HG02798 (cell line): ENCODE data around the gene TPRG1L.
A peak's percentile ranks its signal among the peaks of the same experiment; 100 is the strongest.

Experiments
- ATAC-seq: cut with Tn5 transposase; IDR thresholded peaks from one replicate; pipeline ENCODE4 v1.9.1; 2021; ENCODE audit warnings: mild to moderate bottlenecking; ENCODE audit not compliant: unreplicated experiment, poor library complexity

TPRG1L gene

DNA sequence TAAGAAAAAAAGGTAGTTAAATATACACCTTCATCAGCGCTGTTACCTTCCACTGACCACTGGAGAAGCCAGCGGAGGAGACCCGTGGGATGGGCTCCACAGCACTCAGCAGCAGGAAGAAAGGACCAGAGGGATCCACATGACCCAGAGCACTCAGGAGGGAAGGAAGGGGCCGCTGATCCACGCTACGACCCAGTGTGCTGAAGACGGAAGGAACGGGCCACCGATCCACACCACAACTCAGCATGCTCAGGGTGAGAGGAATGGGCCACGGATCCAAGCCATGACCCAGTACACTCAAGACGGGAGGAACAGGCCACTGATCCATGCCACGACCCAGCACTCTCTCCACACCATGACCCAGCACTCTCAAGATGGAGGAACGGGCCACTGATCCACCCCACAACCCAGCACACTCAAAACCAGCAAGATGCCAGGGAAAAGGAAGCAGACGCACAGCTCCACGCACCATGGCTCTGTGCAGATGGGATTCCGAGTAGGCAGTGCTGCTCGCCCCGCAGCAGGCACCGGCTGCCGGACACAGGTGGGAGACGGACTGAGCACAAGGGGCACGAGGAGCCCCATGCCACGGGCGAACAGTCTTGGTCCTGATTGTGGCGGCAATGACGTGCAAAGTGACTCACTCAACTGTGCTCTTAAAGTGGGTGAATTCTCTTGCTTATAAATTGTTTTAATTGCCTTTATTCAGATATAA is 16.4 kb downstream of the TPRG1L start:
- no peak for ATAC-seq

DNA sequence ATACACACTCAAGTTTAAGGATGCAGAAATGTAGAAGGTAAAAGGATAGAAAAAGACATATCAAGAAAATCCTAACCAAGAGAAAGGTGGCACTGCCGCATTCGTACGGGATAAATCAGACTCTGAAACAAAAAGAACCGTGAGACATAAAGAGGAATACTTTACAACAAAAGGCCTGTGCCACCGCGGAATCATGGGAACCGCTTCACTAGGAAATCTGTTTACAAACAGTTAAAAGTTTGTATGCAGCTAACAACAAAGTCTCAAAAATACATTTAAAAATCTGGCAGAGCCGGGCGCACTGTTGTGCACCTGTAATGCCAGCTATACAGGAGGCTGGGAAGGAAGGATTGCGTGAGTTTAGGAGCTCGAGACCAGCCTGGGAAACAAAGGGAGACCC is 17.0 kb downstream of the TPRG1L start:
- no peak for ATAC-seq

DNA sequence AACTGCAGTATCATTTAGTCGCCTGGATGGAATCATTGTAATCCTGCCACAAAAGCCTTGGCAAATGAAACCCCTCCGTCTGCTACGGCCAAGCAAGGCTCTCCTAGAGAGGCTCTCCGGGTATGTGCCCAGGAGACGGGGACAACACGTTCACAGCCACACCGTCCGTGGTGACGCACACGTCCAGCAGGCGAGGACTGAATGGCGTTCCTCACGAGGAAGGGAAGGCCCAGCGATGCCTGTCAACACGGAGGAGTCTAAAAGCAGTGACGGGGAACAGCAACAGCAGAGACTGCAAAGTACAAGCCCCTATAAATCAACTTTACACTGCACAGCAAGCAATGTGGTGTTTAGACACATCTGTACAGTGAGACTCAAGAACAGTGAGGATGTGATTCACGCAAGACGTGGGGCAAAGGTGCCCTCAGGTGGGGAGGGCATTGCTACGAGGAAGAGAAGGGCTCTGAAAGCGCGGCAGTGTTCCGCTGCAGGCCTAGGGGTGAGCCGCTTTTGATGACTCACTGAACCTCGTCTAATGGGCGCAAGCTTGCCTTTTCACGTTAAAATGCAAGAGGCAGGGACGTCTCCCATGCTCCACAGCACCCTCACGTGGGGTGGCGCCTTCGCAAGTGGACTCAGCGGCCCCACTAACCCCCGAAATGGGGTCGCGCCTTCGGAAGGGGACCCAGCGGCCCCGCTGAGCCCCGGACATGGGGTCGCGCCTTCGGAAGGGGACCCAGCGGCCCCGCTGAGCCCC is 18.3 kb downstream of the TPRG1L start:
- ATAC-seq: no peak

DNA sequence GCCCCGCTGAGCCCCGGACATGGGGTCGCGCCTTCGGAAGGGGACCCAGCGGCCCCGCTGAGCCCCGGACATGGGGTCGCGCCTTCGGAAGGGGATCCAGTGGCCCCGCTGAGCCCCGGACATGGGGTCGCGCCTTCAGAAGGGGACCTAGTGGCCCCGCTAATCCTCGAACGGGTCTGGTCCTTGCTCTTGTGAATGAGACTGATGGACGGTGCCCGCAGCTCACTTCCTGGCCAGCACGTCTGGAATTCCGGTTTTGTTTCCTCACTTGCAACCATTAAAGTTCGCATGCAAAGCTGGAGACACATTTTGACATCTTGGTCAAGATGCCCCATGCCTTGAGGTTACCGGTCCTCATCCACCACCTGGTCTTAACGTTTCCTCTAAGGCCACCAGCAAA is 19.5 kb downstream of the TPRG1L start:
- ATAC-seq: no peak

DNA sequence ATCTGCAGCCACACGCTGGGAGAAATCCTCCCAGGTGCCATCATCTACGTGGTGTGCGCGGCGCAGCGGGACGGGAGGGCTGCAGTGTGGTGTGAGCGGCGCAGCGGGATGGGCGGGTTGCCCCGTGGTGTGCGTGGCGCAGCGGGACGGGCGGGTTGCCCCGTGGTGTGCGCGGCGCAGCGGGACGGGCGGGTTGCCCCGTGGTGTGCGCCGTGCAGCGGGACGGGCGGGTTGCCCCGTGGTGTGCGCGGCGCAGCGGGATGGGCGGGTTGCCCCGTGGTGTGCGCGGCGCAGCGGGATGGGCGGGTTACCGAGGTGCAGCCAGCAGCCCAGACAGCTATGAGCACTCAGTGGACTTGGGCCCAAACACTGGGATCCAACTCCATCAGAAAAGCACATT is 20.4 kb downstream of the TPRG1L start:
- no peak for ATAC-seq

DNA sequence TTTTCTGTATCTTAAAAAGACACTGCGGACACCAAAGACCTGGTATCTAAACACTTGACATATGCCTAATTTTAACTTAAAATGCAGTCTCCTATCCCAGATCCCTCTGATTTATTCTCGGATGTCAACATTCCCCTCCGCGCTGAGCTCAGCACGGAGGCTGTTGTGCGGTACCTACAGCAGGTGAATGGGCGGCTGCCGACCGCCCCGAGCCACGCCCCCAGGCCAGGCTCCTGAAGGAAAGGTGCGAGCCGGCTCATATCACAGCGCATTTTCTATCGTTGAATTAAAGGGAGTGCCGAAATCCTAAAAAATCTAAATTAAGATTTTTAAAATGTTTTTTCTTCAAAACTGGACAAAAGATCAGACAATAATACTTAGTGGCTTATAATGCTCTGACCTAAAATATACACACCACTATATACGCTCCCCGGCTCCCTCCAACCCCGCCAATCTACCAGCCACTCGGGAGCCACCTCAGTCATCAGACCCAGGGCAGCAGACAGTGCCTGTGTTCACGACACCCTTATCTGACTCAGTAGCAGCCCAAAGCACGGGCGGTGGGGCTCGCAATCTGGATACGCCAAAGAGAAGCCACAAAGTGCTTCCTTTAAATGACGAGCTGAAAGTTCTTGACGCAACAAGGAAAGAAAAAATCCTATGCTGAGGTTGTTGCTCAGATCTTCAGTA is 21.0 kb downstream of the TPRG1L start:
- no peak for ATAC-seq

DNA sequence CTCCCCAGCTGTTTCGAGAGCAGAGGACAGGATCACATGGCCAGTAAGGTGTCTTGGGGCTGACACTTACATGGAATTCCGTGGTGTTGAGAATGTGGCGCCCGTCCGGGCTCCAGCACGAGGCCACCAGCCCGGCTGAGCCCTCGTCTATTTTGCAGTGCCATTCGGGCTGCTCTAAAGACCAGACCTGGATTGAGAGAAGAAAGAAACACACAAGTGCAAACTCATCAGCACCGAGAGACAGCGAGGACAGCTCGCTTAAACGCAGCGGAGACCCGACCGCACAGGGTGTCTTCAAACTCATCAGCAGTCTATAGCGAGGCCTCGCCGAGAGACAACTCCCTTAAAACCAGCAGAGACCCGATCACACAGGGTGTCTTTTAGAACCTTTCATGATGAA is 21.8 kb downstream of the TPRG1L start:
- ATAC-seq: no peak

DNA sequence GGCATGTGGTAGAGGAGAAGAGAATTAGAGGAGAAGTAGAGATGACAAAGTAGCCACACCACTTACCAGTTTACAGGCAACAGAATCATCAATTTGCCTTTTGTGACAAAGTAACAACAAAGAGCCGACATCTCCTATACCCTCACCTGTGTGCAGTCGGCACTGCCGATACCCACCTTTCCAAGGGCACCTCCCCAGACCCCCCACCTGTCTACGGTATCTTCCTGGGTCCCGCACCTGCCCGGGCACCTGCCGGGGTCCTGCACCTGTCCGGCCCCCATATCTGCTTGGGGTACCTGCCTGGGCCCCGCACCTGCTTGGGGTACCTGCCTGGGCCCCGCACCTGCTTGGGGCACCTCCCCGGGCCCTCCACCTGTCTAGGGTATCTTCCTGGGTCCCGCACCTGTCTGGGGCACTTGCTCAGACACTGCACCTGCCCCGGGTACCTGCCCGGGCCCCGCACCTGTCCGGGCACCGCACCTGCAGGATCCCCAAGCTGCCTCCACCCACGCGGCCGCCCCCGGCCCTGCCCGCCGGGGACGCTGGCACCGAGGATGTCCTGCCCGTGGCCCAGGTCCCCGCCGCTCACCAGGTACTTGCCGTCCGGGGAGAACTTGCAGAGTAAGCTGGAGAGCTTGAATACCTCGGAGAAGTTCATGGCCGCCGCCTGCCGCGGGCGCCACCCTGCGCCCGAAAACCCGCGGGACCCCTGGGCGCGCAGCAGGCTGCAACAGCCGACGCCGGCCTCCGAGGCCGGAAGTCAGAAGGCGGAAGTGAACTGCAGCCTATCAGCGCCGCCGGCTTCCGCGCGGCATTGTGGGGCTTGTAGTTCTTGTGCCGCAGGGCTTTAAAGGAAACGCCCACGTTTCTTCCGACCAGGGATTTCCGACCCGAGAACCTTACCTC is 24.8 kb downstream of the TPRG1L start, which contains the start of gene WRAP73:
Gene WRAP73, minus strand, starts transcription at position 762 of the 906 bp plus-strand sequence. Its CDS starts 104 bp downstream, at position 658.
- peak; percentile 78 for ATAC-seq

DNA sequence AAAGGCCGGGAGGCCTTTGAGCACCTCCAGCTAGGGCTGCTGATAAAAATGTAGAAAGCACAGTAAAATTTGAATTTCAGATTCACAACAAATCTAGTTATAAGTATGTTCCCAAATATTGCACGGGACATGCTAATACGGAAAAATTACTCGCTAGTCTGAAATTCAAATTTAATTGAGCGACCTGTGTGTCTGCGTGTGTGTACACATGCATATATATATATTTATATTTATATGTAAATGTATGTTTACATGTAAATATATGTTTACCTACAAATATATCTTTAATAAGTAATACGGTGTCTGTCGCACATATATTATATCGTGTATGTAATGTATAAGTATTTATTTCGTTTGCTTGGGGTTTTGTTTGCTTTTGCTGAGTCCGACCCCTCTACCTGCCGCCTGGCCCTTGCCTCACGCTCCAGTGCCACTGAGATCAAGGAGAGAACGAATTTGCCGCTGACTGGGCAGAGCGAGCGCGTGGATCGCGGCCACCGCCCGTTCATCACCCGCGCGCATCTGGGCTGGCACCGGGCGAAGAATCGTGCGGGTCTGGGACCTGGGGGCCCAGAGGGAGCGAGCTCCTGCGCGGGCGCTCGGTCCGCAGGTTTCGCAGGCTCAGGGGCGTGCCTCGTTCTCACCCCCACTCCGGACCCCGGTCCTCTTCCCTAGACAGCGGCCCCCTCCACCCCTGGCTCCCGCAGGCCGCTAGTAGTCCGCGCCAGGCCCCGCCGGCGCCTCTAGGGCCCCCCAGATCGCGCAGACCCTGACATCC is 25.6 kb downstream of the TPRG1L start:
- no peak for ATAC-seq

DNA sequence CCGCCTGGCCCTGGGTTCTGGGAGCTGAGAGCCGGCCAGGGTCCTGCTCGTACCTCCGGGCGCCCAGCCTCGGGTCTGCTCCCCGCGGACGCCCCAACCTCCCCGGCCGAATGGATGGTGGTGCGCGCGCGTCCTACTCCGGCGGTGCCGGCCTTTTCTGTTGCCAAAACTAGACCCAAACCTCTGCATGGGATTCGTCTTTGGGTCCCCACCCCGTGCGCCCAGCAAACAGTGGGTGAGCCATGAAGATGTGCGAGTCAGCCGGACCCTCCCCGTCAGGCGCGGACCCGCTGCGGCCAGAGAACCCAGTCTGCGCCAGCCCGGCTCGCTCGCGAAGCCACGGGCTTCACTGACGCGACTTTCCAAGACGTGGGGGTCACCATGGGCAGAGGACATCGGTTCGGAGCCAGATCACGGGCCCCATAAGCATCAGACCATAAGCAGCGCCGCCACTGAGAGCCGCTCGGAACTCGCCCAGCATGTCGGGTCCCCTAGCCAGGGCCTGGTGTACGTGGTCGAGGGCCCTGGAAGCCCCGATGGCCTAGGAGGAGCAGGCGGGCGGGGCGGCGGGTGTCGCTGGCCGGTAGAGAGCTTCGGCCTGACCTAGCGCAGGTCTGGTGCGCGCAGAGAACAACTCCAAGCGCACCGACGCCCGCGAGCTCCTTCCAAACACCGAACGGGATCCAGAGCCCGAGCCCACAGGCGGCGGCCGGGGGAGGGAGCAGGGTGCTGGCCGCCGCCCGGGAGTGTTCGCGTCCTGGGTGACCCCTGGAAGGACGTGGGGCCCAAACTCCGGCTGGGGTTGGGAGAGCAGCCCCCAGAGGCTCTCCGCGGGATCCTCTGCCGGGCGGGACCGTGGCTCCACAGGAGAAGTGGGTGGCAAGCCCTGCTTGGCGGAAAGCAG is 26.5 kb downstream of the TPRG1L start:
- no peak for ATAC-seq

DNA sequence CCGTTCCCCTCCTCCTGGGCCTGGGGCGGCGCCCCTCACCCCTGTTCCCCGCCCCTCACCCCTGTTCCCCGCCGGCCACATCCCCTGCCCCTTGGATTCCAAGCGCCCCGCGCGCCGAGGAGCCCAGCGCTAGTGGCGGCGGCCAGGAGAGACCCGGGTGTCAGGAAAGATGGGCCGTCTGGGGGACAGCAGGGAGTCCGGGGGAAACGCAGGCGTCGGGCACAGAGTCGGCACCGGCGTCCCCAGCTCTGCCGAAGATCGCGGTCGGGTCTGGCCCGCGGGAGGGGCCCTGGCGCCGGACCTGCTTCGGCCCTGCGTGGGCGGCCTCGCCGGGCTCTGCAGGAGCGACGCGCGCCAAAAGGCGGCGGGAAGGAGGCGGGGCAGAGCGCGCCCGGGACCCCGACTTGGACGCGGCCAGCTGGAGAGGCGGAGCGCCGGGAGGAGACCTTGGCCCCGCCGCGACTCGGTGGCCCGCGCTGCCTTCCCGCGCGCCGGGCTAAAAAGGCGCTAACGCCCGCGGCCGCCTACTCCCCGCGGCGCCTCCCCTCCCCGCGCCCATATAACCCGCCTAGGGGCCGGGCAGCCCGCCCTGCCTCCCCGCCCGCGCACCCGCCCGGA is 27.2 kb downstream of the TPRG1L start, which contains the start of gene TP73:
Gene TP73, plus strand, starts transcription at position 587 of the 618 bp plus-strand sequence. CDS start 29,850 bp downstream, outside the sequence.
- peak; percentile 35 for ATAC-seq

DNA sequence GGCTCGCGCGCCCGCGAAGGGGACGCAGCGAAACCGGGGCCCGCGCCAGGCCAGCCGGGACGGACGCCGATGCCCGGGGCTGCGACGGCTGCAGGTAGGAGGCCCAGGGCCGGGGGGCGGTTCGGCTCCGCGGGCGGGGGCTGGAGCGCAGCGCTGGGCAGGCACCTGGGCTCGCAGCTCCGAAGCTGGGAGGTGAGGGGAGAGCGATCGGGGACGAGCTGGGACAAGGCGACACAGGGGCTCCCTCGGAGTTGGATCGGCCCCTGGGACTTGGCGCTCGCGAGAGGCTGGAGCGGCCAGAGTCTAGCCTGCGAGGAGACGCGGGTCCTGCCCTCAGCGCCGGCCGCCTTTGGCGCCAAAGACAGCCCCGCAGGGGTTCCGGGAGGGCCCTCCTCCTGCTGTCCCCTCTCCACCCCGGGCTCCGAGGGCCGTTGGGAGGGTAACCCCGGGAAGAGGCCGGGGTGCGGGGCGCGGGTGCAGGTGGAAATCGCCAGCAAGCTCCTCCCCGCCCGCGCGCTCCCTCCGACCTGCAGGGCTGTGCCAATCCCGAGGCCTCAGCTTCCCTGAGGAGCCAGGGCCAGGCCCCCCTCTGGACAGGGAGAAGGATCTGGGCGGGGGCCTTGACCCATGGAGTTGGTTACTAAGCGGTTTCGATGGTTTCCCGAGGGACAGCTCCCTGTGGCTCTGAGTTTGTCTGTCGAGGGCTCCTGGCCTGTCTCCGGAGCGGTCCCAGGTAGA is 27.9 kb downstream of the TPRG1L start:
- peak; percentile 5 for ATAC-seq

DNA sequence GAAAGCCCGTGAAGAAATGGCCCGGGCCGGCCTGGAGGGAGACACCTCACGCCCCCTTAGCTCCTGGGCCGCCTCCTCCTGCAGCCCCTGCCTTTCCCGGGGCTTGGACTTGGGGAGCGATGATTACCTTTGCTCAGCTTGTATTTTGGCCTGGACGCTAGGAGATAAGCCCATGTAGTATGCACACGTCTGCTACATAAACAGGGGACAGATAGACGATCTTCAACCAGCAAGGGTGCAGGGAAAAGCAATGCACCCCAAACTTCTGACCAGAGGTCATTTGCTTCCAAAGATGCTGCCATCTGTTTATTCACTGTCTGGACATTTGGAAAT is 28.4 kb downstream of the TPRG1L start:
- ATAC-seq: no peak

DNA sequence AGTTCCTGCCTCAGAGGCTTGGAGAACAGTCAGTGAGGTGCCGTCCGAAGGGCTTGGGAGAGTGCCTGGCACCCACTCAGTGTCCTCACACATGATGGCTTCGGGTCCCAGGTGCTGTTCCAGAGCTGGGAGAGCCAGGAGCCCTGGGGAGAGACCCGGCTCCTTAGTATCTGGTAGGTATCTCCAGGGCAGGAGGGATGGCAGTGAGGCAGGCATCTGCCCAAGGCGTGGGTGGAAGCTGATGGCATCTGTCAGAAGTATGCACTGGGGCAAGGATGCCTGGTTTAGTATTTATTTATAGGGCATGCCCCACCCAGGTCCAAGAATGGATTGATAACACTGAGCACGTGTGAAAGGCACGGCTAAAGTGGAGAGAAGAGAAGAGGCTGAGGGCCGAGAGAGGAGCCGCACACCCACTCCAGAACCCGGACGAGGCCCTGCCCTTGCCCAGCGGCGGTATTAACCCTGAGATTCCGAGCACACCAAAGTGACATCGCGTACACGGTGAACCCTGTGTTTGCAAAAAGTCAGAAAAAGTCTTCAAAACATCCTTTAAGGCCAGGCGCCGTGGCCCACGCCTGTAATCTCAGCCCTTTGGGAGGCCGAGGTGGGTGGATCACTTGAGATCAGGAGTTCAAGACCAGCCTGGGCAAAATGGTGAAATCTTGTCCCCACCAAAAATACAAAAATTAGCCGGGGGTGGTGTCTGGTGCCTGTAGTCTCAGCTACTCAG is 29.9 kb downstream of the TPRG1L start:
- ATAC-seq: no peak

DNA sequence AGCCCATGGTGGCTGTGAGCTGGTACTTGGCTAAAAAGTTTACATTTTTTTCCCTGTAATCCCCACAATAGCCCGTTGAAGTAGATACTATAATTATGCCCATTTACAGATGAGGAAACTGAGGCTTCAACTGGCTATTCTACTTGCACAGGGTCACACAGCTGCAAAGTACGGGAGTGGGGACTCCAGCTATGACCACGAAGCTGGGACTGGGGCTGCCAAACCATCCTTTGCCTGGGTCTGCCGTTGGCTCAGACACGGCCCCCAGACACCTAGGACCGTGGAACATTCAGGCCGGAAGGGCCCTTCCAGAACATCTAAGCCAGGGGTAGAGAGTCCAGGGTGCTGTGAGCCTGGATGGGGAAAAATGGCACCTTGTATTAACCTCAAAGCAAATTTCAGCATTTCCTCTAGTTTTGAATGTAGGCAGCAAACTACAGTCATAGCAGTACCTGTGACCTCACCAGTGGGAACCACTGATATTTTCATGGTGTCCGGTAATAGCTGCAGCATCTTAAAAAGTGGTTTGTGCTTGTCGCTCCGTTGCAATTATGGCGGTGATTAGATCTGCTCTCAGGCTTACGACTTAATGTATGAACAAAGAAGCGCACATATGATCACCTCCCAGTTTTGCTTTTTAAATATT is 31.8 kb downstream of the TPRG1L start:
- ATAC-seq: peak; percentile 53

DNA sequence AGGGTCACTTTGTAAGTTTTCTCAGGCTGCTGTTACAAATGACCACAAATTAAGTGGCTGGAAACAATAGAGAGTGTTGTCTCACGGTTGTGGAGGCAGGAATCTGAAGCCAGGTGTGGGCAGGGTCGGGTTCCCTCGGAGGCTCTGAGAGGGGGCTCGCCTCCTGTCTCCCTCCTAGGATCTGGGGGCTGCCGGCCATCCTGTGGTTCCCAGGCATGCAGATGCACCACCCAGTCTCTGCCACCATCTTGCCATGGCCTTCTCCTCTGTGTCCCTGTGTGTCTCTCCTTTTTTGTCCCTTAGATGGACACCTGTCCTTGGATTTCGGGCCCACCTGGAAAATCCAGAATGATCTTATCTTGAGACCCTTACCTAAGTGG is 32.3 kb downstream of the TPRG1L start:
- ATAC-seq: no peak
